Osteoblast (primary cell): ENCODE results near the gene VASH2. TPM values are rescaled to one million over a fixed set of nuclear protein-coding genes. Genes with fewer than 3 reads are reported as not detected.

Experiments used
- DNase-seq: peaks from one replicate; pipeline ENCODE4 v3.0.0; 2011; ENCODE audit warnings: low spot score, mixed read lengths; ENCODE audit not compliant: insufficient read length; ENCODE audit errors: missing footprints
- H2AFZ ChIP-seq: 2 replicates; pipeline ENCODE4 v1.6.0; 2011; ENCODE audit warnings: mild to moderate bottlenecking, low read length
- H3K27ac ChIP-seq: 2 replicates; pipeline ENCODE4 v1.5.1; 2011; ENCODE audit warnings: mild to moderate bottlenecking, low read depth, low read length, moderate library complexity
- H3K27me3 ChIP-seq: 2 replicates; pipeline ENCODE4 v1.6.0; 2012; ENCODE audit warnings: mild to moderate bottlenecking, control low read depth, inconsistent platforms, low read length, moderate library complexity; ENCODE audit not compliant: insufficient read depth
- H3K36me3 ChIP-seq: 2 replicates; pipeline ENCODE4 v1.5.1; 2011; ENCODE audit warnings: mild to moderate bottlenecking, low read length, control low read depth, moderate library complexity; ENCODE audit not compliant: insufficient read depth
- H3K4me1 ChIP-seq: 2 replicates; pipeline ENCODE4 v1.5.1; 2011; ENCODE audit warnings: mild to moderate bottlenecking, low read length, control low read depth, moderate library complexity; ENCODE audit not compliant: insufficient read depth
- H3K4me2 ChIP-seq: 2 replicates; pipeline ENCODE4 v1.6.0; 2011; ENCODE audit warnings: mild to moderate bottlenecking, low read length; ENCODE audit not compliant: insufficient read depth
- H3K4me3 ChIP-seq: fragments of 200-600 bp; sonication (generic); 3 replicates; pipeline ENCODE4 v1.5.1; 2012; ENCODE audit warnings: mild to moderate bottlenecking, low read length, inconsistent platforms; ENCODE audit not compliant: insufficient read depth
- H3K79me2 ChIP-seq: 2 replicates; pipeline ENCODE4 v1.6.0; 2012; ENCODE audit warnings: mild to moderate bottlenecking, low read length, control low read depth, inconsistent platforms; ENCODE audit not compliant: insufficient read depth
- H3K9me3 ChIP-seq: 2 replicates; pipeline ENCODE4 v1.5.1; 2011; ENCODE audit warnings: low read depth, low read length, control low read depth
- H4K20me1 ChIP-seq: 2 replicates; pipeline ENCODE4 v1.6.0; 2012; ENCODE audit warnings: mild to moderate bottlenecking, low read length, control low read depth; ENCODE audit not compliant: insufficient read depth
- total RNA-seq: library from RNA; depleted of rRNA; stranded (reverse); fragments of >200 nt; gene quantifications from 2 replicates; pipeline ENCODE4 v1.2.3, GENCODE V29; 2012
- TF ChIP-seq, protein P1 (sequence below): IDR thresholded peaks from 2 replicates; pipeline ENCODE4 v1.5.1; 2011; ENCODE audit warnings: mild to moderate bottlenecking, low read depth, low read length, moderate library complexity; ENCODE audit errors: extremely low read depth

The VASH2 gene
- total RNA-seq, 1 donor, result 1.1 TPM

GRCh38 chr1:212957546-212957945 lies 7.2 kb downstream of the VASH2 start:
- Histone ChIP-seq H3K4me3 (no peak overlapping the region), H2AFZ (no peak overlapping the region), H3K27ac (no peak overlapping the region), H3K36me3 (no peaks in the 10 kb centered on the region), H4K20me1 (no peaks in the 10 kb centered on the region), H3K4me1 (peaks cover 6% of the 10 kb centered on the region), H3K27me3 (peaks cover 10% of the 10 kb centered on the region), H3K4me2 (no peak overlapping the region), H3K79me2 (no peaks in the 10 kb centered on the region), H3K9me3 (no peaks in the 10 kb centered on the region)
- TF ChIP-seq, protein P1, sequence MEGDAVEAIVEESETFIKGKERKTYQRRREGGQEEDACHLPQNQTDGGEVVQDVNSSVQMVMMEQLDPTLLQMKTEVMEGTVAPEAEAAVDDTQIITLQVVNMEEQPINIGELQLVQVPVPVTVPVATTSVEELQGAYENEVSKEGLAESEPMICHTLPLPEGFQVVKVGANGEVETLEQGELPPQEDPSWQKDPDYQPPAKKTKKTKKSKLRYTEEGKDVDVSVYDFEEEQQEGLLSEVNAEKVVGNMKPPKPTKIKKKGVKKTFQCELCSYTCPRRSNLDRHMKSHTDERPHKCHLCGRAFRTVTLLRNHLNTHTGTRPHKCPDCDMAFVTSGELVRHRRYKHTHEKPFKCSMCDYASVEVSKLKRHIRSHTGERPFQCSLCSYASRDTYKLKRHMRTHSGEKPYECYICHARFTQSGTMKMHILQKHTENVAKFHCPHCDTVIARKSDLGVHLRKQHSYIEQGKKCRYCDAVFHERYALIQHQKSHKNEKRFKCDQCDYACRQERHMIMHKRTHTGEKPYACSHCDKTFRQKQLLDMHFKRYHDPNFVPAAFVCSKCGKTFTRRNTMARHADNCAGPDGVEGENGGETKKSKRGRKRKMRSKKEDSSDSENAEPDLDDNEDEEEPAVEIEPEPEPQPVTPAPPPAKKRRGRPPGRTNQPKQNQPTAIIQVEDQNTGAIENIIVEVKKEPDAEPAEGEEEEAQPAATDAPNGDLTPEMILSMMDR, result no peak
- no peak for DNase-seq

DNA sequence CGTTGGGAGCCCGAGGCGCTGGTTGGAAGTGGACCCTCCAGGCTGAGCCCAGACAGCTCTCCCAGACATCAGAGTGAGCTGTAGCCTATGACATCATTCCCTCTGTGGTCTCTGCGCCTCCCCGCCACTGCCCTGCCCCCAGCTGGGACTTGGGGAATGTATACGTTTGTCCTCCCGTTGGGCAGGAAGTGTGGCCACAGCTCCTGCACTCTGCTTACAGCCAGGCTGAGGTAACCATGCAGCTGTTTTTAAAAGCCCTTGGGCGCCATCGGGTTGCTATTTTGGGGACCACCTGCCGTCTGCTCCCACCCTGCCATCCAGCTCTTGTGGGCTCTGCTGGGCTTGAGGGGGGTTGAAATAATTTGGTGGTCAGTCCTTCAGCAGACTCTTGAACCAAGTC lies 7.8 kb downstream of the VASH2 start:
- Histone ChIP-seq H3K27ac (no peak overlapping the region), H3K4me1 (peaks cover 6% of the 10 kb centered on the region), H3K4me2 (no peak overlapping the region), H3K9me3 (no peaks in the 10 kb centered on the region), H3K27me3 (peaks cover 8% of the 10 kb centered on the region), H2AFZ (no peak overlapping the region), H3K79me2 (no peaks in the 10 kb centered on the region), H3K4me3 (no peak overlapping the region), H4K20me1 (no peaks in the 10 kb centered on the region), H3K36me3 (no peaks in the 10 kb centered on the region)
- no peak for DNase-seq
- TF ChIP-seq, protein P1, result no peak

DNA sequence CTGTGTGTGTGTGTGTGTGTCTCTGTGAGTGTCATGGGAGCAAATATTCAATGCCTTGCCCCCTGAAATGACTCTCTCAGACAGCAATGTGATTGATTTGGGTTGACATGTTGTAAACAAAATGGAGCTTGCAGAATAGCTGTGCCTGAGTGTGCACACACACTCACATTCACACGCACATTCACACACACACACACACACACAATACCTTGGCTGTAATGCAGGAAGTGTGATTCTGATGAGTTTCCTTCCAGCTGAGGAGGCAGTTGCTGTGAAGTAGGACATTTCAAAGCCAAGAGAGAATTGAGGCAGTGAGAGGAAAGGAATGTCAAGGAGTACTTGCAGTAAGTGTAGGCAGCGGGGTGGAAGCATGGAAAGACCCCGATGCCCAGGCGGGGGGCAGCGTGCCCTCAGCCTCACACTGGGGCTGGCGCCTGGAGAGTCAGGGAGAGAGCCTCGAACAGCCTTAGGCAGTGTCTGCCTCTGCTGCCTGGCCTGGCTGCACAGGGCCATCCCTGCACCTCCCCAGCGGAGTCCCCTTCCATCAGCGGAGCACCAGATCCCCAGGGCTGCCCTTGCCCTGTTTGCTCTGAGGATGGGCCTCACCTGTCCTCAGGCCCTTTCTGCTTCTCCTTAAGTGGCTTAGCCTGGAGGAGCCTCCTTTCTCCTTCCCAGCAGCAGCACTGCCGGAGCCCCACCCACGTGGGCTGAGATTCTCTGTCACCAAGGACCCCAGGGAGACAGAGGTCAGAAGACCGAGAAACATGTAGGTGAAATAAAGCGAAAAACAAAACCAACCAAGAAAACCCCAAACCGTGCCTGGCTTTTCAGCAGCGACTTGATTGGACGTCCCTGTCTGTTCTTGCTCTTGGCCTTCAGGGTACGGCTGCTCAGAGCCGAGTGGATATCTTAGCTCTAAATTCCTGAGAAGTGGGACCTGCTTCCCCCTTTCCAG lies 9.2 kb downstream of the VASH2 start:
- no peak for DNase-seq
- no peaks in the 10 kb centered on the region for H4K20me1 ChIP-seq
- no peak overlapping the region for H3K4me2 ChIP-seq
- no peaks in the 10 kb centered on the region for H3K79me2 ChIP-seq
- H3K27me3 ChIP-seq, result peaks cover 8% of the 10 kb centered on the region
- peaks cover 6% of the 10 kb centered on the region for H3K4me1 ChIP-seq
- H3K36me3 ChIP-seq, result no peaks in the 10 kb centered on the region
- H2AFZ ChIP-seq, result no peak overlapping the region
- TF ChIP-seq, protein P1, result no peak
- H3K4me3 ChIP-seq, result no peak overlapping the region
- no peaks in the 10 kb centered on the region for H3K9me3 ChIP-seq
- H3K27ac ChIP-seq, result no peak overlapping the region

DNA sequence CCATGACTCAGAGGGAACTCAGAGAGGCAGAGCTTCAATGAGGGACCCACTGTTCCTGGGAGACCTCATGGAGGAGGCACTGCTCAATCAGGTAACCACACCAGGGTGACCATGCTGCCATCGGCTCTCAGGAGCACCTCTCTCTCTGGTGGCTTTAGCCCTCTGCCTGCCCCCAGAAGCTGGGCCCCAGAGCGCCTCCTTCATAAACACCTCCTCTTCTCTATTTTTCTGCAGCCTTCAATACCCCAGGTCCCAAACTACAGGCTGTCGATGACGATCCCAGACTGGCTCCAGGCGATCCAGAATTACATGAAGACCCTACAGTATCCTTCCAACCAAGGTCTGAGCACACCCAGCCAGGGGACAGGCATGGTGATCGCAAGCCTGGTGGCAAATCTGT lies 10.6 kb downstream of the VASH2 start:
- Histone ChIP-seq H3K4me1 (peaks cover 6% of the 10 kb centered on the region), H3K36me3 (no peaks in the 10 kb centered on the region), H3K27me3 (peaks cover 5% of the 10 kb centered on the region), H4K20me1 (no peaks in the 10 kb centered on the region), H3K9me3 (no peaks in the 10 kb centered on the region), H3K79me2 (no peaks in the 10 kb centered on the region), H3K4me2 (no peak overlapping the region), H2AFZ (no peak overlapping the region), H3K4me3 (no peak overlapping the region), H3K27ac (no peak overlapping the region)
- no peak for DNase-seq
- TF ChIP-seq, protein P1, result no peak
